HG02973 (cell line): ENCODE measurements around the gene FERMT3.
A peak's percentile ranks its signal among the peaks of the same experiment; 100 is the strongest.
"Not testable (repeated sequence)": the region's sequence is repeated elsewhere in the genome, so short reads cannot be mapped to it uniquely, and the experiment has no call there.

Experiments
- ATAC-seq: cut with Tn5 transposase; IDR thresholded peaks from one replicate; pipeline ENCODE4 v1.9.1; 2021; ENCODE audit warnings: moderate library complexity; ENCODE audit not compliant: unreplicated experiment

Gene FERMT3

GRCh38 chr11:64233913-64234586 lies 27.5 kb downstream of the FERMT3 start, which contains the start of gene VEGFB:
Gene VEGFB (plus strand): TSS chr11:64234584. CDS start chr11:64234834, 250 bp downstream.
- ATAC-seq = no peak

DNA sequence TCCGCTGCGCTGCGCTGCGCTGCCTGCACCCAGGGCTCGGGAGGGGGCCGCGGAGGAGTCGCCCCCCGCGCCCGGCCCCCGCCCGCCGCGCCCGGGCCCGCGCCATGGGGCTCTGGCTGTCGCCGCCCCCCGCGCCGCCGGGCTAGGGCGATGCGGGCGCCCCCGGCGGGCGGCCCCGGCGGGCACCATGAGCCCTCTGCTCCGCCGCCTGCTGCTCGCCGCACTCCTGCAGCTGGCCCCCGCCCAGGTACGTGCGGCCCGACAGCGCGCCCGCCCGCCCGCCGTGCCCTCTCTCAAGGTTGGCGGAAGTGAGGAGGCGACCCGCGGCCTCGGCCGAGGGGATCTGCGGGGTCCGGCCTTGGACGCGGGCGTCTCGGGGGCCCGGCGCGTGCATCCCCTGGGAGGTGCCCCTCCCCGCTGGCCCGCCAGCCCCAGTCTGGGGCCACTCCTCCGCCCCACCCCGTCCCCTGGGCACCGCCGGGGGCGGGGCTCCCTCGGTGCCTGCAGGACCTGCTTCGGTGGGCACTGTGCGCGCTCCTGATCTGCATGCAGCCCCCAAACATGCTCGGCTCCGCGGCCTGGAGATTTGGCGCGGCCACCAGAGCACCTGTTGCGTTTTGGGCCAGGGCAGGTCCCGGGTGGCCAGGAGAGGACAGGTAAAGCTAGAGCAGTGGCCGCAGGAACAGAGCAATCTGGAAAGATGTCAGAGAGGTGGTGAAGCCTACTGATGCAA lies 28.3 kb downstream of the FERMT3 start:
- ATAC-seq = no peak

DNA sequence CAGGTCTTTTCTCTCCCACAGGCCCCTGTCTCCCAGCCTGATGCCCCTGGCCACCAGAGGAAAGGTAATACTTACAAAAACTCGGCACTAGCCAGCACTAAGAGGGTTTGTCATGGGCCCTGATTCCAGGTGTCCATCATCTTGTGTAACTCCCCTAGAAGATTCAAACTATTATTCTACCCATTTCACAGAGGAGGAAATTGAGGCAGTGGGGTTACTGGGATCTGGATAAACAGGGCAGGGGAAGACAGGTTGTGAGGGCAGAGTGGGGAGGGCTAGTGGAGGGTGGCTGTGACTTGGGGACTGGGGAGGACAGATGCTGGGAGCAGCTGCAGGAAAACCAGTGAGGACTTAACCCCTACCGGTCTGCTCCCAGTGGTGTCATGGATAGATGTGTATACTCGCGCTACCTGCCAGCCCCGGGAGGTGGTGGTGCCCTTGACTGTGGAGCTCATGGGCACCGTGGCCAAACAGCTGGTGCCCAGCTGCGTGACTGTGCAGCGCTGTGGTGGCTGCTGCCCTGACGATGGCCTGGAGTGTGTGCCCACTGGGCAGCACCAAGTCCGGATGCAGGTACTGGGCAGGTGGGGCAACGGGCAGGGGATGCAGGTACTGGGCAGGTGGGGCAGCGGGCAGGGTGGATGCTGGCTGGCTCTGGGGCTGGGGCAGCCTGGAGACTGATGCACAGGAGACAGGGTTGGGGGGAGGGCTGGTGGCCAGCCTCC lies 29.1 kb downstream of the FERMT3 start:
- ATAC-seq = no peak

GRCh38 chr11:64237484-64237951 lies 31.0 kb downstream of the FERMT3 start:
- no peak for ATAC-seq

- no peak for ATAC-seq
These were observed 31.6 kb downstream of the FERMT3 start for GRCh38 chr11:64238076-64238475.

DNA sequence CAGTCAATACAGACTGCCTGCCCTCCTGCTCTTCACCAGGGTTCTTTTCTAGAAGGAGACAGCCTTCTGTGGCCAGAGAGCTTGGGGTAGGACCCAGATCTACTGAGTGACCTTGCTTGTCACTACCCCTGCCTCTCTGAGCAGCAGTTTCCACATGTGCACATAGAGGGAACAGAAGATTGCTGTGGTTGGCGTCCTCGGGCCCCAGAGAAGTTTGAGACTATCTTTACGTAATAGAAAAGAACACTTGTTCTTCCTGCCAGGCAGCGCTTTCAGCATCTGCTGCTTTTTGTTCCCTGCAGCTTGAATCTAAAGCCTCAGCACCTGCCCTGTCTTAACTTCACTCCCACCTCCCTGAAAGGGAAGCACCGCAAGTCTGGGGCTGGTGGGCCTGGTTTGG lies 32.5 kb downstream of the FERMT3 start:
- ATAC-seq = no peak

- peak; percentile 9 for ATAC-seq
These were observed 33.3 kb downstream of the FERMT3 start for GRCh38 chr11:64239662-64240434.

- ATAC-seq = peak; percentile 31
These were observed 34.1 kb downstream of the FERMT3 start, which contains the start of gene FKBP2 for GRCh38 chr11:64240435-64241240. Gene FKBP2 (plus strand): TSS chr11:64241095. CDS start chr11:64242388, 1,293 bp downstream.

GRCh38 chr11:64241241-64241490 lies 34.6 kb downstream of the FERMT3 start:
- ATAC-seq = peak; percentile 51

GRCh38 chr11:64241491-64242374 lies 35.2 kb downstream of the FERMT3 start:
- ATAC-seq = peak; percentile 9

GRCh38 chr11:64243236-64243854 lies 36.8 kb downstream of the FERMT3 start:
- ATAC-seq = no peak

GRCh38 chr11:64244107-64244506 lies 37.6 kb downstream of the FERMT3 start:
- no peak for ATAC-seq

- no peak for ATAC-seq
These were observed 38.4 kb downstream of the FERMT3 start for GRCh38 chr11:64244966-64245365.

DNA sequence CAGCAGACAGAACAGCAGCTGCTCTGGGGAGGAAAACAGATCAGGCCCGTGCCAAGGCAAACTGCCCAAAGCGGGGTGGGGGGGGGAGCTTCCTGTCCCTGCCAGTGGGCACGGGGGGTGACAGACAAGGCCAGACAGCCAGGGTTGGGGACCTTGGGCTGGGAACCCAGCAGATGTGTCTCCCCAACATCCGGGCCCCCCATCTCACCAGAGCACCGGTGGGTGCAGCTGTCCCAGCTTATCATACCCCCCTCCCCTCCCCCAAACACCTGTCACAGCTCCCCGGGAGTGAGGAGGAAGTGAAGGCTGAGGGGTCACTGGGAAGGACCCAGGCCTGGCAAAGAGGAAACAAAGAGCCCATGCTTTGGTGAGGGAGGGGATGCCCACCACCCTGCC lies 38.9 kb downstream of the FERMT3 start:
- no peak for ATAC-seq

DNA sequence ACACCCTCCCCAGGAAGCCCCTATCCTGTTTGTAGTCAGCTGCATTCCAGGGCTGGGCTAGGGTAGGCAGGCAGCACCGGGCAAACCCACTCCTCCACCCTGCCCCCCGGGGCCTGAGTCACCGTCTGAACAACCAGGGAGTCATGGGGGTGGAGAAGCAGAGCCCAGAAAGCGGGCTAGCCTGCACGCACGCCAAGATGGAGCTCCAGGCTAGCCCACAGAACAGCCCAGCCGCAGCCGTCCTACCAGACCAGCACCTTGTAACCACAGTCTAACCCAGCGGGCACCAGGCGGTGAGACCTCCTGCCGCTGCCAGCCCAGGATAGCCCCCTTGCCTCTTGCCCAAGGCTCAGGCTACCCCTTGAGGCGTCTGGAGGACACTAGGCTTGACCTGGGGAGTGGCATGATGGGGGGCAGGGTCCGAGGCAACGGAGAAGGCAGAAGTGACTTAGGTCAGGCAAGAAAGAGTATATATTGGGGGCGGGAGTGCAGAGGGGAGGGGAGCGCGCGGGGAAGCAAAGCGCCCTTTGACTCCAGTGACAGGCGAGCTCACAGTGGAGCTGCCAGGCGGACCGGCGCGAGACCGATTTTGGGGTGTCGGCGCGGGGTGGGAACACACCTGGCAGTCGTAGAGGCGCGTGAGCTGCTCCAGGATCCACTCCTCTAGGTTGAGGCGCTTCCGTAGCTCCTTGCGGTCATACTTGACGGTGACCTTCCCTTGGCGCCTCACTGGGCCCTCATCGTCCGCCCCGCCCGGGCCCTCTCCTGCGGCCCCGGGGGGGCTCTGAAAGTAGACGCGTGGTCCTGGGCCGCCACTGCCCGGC lies 39.5 kb downstream of the FERMT3 start:
- no peak for ATAC-seq

GRCh38 chr11:64246621-64246870 lies 40.0 kb downstream of the FERMT3 start:
- ATAC-seq = not testable (repeated sequence)

- ATAC-seq = no peak
These were observed 40.6 kb downstream of the FERMT3 start, which contains the start of gene PPP1R14B for GRCh38 chr11:64246871-64247728. Gene PPP1R14B (minus strand): TSS chr11:64246943. CDS start chr11:64246673, 270 bp downstream.
